NCI-H510A treated with DMSO at 0.1 percent for 48 hours (cell line): ENCODE results near the gene LGI4.
"Not testable (repeated sequence)": the region's sequence is repeated elsewhere in the genome, so short reads cannot be mapped to it uniquely, and the experiment has no call there.

Experiments used
- DNase-seq: peaks from one replicate; lab custom pipeline; 2025; lab: John Stamatoyannopoulos, UW

Gene LGI4

GRCh38 chr19:35105411-35106290, 29.2 kb downstream of the LGI4 start:
- DNase-seq, result no peak

DNA sequence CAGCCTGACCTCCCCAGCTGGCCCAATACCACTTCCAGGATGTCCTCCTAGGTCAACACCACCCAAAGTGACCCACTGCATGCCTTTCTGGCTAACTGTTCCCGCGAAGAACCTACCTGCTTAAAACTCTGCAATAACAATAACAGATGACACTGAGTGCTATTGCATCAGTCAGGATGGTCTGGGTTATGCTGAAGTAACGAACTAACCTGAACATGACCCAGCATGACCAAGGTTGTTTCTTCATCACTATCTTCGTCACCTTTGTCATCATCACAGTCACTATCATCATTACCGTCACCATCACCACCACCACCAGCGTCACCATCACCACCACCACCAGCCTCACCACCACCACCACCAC, 29.8 kb downstream of the LGI4 start:
- no peak for DNase-seq

DNA sequence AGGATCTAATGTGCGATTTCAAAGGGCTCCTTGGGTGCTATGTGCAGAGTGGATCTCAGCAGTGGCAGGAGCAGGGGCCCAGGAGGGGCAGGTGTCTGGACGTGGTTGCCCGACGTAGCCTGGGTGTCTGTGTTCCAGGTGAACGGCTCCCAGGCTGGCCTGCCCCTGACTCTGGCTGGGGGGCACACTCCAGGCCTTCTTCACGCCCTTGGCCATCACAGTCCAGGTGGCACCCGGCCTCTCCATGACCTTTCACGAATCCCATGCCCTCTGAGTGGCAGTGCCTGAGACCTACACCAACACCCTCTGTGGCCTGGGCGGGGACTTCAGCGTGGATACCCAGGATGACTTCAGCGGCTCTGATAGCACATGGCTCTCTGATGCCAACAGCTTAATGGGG, 30.5 kb downstream of the LGI4 start:
- DNase-seq, result no peak

DNA sequence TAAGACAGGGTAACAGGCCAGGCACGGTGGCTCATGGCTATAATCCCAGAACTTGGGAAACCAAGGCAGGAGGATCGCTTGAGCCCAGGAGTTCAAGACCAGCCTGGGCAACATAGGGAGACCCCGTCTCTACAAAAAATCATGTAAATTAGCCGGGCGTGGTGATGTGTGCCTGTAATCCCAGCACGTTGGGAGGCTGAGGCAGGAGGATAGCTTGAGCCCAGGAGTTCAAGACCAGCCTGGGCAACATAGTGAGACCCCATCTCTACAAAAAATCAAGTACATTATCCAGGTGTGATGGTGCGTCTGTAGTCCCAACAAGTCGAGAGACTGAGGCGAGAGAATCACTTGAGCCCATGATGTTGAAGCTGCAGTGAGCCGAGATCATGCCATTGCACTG, 31.2 kb downstream of the LGI4 start:
- not testable (repeated sequence) for DNase-seq

DNA sequence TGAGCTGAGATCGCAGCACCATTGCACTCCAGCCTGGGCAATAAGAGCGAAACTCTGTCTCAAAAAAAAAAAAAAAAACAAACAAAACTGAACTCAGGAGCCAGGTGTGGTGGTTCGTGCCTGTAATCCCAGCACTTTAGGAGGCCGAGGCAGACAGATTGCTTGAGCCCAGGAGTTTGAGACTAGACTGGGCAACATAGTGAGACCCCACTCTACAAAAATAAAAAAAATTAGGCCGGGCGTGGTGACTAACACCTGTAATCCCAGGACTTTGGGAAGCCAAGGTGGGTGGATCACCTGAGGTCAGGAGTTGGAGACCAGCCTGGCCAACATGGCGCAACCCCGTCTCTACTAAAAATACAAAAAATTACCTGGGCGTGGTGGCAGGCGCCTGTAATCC, 32.9 kb downstream of the LGI4 start:
- not testable (repeated sequence) for DNase-seq

DNA sequence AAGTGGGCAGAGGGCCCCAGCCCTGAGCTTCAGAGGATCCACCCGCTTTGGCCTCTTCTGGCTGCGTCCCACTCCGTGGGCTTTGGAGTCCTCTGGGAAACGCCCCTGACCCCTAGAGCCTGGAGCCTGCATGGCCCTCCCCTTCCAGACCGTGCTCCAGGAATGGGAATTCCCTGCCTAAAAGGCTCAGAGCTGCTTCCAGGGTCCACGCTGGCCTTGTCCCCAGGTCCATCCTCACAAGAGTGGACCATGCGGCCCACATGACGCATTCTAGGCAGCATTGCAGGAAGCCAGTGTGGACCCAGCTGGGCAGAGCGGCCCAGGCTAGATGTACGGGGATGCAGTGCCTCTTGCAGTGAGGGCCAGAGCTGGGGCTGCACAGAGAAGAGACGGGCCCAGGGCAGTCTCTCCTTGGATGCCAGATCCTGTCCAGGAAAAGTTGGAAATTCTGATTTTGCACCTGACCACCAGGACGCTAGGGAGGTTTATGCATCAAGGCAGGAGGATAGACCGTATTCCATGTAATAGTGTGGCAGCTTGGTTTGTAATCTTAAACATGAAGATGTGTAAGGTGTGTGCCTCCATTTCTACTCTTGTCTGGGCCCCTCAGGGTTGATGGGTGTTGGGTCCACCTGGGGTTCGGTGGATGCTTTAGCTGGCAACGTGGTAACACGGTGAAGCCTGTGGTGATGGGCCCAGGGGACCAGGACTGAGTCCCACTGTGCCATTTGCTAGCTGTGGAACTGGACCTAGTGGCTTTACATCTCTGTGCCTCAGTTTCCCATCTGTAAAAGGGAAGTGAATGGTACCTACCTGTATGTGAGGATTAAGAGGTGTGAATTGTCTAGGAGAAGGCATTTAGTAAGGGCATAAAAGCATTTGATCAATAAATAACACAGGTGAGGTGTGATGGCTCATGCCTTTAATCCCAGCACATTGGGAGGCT, 34.0 kb downstream of the LGI4 start:
- DNase-seq, result no peak

DNA sequence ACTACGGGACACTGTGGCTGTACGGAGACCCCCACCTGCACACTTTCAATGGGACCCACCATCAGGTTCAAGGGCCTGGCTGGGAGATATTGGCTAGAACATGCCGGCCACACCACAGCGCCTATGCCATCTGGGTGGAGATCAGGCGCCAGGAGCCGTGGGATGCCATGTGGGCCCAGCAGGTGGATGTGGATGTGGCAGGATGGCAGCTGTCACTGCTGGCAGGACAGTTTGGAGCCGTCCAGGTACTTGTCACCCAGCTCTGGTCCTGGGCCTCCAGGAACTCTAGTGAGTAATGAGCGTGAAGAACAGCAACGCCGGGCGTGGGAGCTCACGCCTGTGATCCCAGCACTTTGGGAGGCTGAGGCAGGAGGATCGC, 35.0 kb downstream of the LGI4 start:
- no peak for DNase-seq

DNA sequence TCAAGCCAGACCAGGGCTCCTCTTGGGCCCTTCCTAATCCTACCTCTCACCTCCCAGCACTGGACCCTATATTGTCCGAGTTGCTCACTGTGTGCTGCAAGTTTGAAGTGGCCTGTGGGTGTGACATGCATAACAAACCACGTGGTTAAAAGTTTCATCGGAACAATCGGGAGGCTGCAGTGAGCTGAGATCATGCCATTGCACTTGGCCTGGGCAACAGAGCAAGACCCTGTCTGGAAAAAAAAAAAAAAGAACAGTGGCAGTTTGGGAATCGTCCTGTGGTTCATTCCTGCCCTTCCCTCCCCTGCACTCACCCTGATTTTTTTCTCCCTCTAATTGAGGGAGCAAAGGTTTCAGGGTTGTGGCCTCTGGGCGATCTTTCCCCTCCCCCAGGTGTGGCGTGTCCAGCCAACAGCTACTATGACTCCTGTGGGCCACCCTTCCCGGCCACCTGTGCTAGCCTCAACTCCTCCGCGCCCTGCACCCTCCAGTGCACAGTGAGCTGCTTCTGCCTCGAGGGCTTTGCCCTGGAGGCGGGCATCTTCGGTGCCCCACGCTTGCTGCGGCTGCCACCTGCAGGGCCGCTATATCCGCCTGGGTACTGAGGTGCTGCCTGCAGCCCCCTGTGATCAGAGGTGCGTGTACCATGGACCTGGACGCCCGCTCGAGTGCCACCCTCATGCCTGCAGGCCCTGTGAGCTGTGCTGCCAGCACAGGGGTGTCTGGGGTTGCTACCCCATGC, 35.5 kb downstream of the LGI4 start:
- DNase-seq, result no peak

DNA sequence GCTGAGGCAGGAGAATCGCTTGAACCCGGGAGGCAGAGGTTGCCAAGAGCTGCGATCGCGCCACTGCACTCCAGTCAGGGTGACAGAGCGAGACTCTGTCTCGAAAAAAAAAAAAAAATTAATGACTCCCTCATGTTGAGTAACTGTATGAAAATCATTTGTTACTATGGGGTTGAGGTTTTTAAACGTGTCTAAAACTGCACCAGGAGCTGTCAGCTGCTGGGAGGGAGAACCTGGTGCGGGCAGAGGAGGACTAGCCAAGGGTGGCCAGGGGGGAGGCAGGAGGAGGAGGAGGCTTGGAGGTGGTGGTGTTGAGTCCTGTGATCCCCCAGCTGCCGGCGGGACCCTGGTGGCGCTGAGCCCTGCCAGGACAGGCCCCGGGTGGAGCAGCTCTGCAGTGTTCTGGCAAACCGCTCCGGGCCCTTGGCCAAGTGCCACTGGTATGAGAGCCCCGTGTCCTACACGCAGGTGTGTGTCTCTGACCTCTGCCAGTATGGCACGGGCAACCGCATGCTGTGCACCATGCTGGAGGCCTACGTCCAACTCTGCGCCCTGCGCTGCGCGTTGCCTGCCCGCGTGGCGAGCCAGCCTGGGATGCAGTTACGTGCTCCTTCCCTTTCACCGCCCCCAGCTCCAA, 36.3 kb downstream of the LGI4 start:
- no peak for DNase-seq

DNA sequence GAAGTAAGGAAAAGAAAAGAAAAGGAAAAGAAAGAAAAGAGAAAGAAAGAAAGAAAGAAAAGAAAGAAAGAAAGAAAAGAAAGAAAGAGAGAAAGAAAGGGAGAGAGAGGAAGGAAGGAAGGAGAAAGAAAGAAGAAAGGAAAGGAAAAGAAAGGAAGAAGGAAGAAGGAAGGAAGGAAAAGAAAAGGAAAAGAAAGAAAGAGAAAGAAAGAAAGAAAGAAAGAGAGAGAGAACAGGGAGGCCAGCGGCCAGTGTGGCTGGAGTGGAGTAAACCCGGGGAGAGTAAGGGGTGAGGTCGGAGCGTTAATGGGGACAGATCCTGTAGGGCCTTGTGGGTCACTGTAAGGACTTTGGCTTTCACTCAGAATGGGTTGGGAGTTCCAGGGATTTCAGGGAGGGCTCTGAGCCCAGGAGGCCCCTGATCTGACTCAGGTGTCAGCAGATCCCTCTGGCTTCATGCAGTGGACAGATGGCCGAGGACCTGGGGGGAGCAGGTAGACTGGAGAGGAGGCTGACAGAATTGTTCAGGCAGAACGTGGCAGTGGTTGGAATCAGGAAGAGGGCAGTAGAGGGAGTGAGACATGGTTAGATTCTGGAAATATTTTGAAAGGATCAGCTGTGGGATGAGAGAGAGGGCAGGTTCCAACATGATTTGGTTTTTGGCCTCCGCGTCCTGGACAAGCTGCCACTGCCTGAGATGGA, 39.0 kb downstream of the LGI4 start:
- DNase-seq, result no peak

- no peak for DNase-seq
Observed at GRCh38 chr19:35094656-35095055, 40.2 kb downstream of the LGI4 start.

DNA sequence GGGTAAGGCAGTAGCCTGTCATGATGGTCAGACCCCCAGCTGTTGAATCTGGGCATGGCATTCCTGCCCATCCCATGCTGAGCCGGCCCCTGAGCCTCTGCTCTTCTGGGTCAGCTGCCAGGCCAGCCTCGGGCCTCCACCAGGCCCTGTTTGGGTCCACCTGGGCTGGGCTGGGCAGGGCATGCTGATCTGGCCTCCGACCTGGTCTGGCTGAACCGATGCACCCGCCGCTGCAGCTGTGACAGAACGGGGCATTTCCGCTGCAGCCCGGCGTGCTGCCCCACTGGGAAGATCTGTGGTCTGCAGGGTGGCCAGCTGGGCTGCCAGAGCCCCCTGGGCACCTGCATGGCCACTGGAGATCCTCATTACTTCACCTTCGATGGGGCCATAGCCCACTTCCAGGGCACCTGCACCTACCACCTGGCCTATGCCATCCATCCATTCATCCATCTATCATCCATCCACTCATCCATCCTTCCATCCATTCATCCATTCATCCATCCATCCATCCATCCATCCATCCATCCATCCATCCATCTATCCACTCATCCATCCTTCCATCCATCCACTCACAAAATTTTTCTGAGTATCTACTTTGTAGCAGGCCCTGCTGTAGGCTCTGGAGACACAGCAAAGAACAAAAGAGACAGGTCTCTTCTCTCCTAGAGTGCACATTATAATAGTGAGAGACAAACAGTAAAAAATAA, 40.8 kb downstream of the LGI4 start:
- DNase-seq, result no peak

GRCh38 chr19:35093430-35093829, 41.4 kb downstream of the LGI4 start:
- no peak for DNase-seq

- no peak for DNase-seq
Observed at GRCh38 chr19:35090506-35091214, 44.2 kb downstream of the LGI4 start.

DNA sequence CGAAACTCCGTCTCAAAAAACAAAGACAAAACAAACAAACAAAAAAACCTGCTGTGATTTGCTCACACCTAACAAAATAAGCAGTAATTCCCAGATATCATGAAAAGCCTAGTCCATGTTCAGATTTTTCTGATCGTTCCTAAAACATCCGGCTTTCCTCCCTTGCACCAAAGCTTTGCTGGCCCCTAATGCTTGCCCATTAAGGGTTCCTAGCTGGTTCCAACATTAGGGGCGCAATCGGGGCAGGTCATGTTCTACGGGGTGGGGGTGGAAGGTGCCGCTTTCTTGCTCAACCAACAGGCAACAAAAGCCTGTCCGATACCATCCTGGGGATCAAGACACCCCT, 44.7 kb downstream of the LGI4 start:
- DNase-seq, result no peak

DNA sequence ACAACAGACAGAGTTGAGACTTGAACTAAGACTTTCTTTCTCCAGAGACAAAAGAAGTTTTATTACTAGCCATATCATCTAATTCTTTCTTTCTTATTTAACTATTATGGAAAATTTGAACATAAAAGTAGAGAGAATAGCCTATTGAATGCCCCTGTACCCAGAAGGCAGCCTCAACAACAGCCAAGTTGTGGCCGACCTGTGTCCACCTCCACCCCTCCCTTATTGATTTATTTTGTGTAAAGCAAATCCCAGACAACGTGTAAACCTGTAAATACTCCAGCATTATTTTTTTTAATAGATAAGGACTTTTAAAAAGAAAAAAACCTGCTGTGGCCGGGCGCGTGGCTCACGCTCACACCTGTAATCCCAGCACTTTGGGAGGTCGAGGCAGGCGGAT, 45.3 kb downstream of the LGI4 start:
- DNase-seq, result no peak

- no peak for DNase-seq
Observed at GRCh38 chr19:35088131-35088913, 46.5 kb downstream of the LGI4 start.

- DNase-seq, result no peak
Observed at GRCh38 chr19:35087393-35087792, 47.5 kb downstream of the LGI4 start.

DNA sequence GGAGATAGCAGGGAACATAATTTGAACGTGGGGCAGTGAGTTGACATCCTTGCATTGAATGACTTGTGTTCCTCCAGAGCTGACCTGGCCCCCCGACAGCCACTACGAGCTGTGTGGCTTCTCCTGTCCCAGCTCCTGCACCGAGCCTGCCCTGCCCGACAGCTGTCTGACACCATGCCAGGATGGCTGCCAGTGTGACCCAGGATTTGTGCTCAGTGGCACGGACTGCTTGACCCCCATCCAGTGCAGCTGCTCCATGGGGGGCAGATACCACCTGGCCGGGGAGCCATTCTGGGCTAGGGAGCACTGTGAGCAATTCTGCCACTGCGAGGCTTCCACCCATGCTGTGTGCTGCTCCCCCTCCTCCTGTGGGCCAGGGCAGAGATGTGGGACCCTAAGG, 48.4 kb downstream of the LGI4 start:
- no peak for DNase-seq
